ENCODE data around the gene HRG.

DNA sequence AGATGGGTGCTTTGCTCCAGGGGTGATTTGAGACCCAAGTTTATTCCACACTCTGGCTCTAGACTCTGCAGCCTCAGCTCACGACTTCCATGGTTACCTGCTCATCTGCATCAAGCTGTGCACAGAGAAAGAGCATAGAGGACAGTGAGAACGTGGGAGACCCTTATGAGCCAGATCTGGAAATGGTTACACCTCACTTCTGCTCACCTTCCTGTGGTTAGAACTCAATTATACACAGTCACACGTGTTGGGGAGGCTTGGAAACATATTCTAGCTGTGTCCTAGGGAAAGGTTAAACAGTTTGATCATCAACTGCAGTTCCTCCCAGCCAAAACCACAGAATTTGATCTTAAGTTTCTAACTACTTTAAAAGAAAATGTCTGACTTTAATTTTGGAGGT lies 23.8 kb upstream of the HRG start:
- no peak for TF ChIP-seq CHD2 (IDR thresholded peaks at IDR 0.05; ENCODE audit: low read length)
- TF ChIP-seq HDAC6 (IDR thresholded peaks at IDR 0.05; ENCODE audit: low read depth, low read length) = no peak
- TF ChIP-seq, protein P1, sequence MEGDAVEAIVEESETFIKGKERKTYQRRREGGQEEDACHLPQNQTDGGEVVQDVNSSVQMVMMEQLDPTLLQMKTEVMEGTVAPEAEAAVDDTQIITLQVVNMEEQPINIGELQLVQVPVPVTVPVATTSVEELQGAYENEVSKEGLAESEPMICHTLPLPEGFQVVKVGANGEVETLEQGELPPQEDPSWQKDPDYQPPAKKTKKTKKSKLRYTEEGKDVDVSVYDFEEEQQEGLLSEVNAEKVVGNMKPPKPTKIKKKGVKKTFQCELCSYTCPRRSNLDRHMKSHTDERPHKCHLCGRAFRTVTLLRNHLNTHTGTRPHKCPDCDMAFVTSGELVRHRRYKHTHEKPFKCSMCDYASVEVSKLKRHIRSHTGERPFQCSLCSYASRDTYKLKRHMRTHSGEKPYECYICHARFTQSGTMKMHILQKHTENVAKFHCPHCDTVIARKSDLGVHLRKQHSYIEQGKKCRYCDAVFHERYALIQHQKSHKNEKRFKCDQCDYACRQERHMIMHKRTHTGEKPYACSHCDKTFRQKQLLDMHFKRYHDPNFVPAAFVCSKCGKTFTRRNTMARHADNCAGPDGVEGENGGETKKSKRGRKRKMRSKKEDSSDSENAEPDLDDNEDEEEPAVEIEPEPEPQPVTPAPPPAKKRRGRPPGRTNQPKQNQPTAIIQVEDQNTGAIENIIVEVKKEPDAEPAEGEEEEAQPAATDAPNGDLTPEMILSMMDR (IDR thresholded peaks at IDR 0.05; ENCODE audit: control extremely low read depth in 1 of 3, insufficient read depth in 1 of 3, low read depth in 1 of 3, low read length in 3 of 3) = no peak
- TF ChIP-seq EP300 (IDR thresholded peaks at IDR 0.05; ENCODE audit: borderline replicate concordance in 1 of 2, low read depth in 2 of 2, low read length in 2 of 2) = no peak
- TF ChIP-seq POLR2A (IDR thresholded peaks at IDR 0.05; ENCODE audit: control extremely low read depth in 1 of 2, low read depth in 2 of 2, low read length in 2 of 2) = no peak
- no peak for TF ChIP-seq EZH2 (IDR thresholded peaks at IDR 0.05; ENCODE audit: low read depth, low read length, severe bottlenecking)
- TF ChIP-seq, protein P2, sequence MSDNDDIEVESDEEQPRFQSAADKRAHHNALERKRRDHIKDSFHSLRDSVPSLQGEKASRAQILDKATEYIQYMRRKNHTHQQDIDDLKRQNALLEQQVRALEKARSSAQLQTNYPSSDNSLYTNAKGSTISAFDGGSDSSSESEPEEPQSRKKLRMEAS (IDR thresholded peaks at IDR 0.05) = no peak
- no peak for TF ChIP-seq PHF8 (conservative IDR thresholded peaks at IDR 0.05; ENCODE audit: low read depth, low read length)
